ENCODE measurements around the gene EBF3.

EBF3 gene

GRCh38 chr10:129992356-129992755 is 28.3 kb upstream of the EBF3 start:
- Histone ChIP-seq H3K9ac (ENCODE audit: low read depth, low read length, poor library complexity) (no peak overlapping the region), H3K9me3 (replicated peaks in 1 of 2; ENCODE audit: control insufficient read depth in 2 of 2, insufficient read depth in 1 of 2, low read depth in 1 of 2, low read length in 2 of 2) (no peaks in the 10 kb centered on the region), H2AK5ac (ENCODE audit: low read depth, low read length) (no peak overlapping the region), H3K4me2 (ENCODE audit: insufficient read depth, low read length, poor library complexity, severe bottlenecking) (no peak overlapping the region), H3K27ac (replicated peaks; ENCODE audit: low read length) (no peak overlapping the region), H4K8ac (ENCODE audit: low read depth, low read length) (no peak overlapping the region), H3K27me3 (ENCODE audit: control insufficient read depth in 3 of 3, insufficient read depth in 3 of 3, low read depth in 1 of 3, low read length in 3 of 3) (no peaks in the 10 kb centered on the region), H2BK120ac (ENCODE audit: low read depth, low read length) (no peak overlapping the region), H4K91ac (ENCODE audit: low read depth, low read length, poor library complexity) (no peak overlapping the region), H2AFZ (ENCODE audit: low read length) (no peak overlapping the region), H3K36me3 (replicated peaks in 1 of 2; ENCODE audit: control insufficient read depth in 2 of 2, insufficient read depth in 2 of 2, low read length in 2 of 2) (no peaks in the 10 kb centered on the region), H2BK12ac (ENCODE audit: low read length) (no peak overlapping the region), H3K4me3 (ENCODE audit: low read length in 2 of 2) (no peak overlapping the region), H3K14ac (ENCODE audit: low read length) (no peak overlapping the region), H3K4me1 (ENCODE audit: control insufficient read depth in 2 of 2, insufficient read depth in 1 of 2, low read depth in 1 of 2, low read length in 2 of 2) (peaks cover 0 to 2% of the 10 kb centered on the region in 2 donors), H3K18ac (ENCODE audit: low read length) (no peak overlapping the region), H2BK5ac (ENCODE audit: low read length) (no peak overlapping the region), H3K79me1 (ENCODE audit: low read depth, low read length) (no peaks in the 10 kb centered on the region), H3K4ac (ENCODE audit: low read length) (no peak overlapping the region), H3K23ac (ENCODE audit: low read depth, low read length, poor library complexity) (no peak overlapping the region), H2BK15ac (ENCODE audit: low read length) (no peak overlapping the region)
- WGBS, 2 donors (ENCODE audit: extremely low coverage in 2 of 2, insufficient read length in 2 of 2, insufficient replicate concordance in 1 of 2) = no CpG with 5 or more reads among the region's 3 CpGs
- no peak for DNase-seq (ENCODE audit: low spot score)

- Histone ChIP-seq H3K4me2 (ENCODE audit: insufficient read depth, low read length, poor library complexity, severe bottlenecking) (no peak overlapping the region), H3K18ac (ENCODE audit: low read length) (no peak overlapping the region), H3K4me1 (ENCODE audit: control insufficient read depth in 2 of 2, insufficient read depth in 1 of 2, low read depth in 1 of 2, low read length in 2 of 2) (no peaks in the 10 kb centered on the region), H3K79me1 (ENCODE audit: low read depth, low read length) (peaks cover 2% of the 10 kb centered on the region), H2BK5ac (ENCODE audit: low read length) (no peak overlapping the region), H3K14ac (ENCODE audit: low read length) (no peak overlapping the region), H3K36me3 (replicated peaks in 1 of 2; ENCODE audit: control insufficient read depth in 2 of 2, insufficient read depth in 2 of 2, low read length in 2 of 2) (no peaks in the 10 kb centered on the region), H3K9ac (ENCODE audit: low read depth, low read length, poor library complexity) (no peak overlapping the region), H2BK12ac (ENCODE audit: low read length) (no peak overlapping the region), H2BK120ac (ENCODE audit: low read depth, low read length) (no peak overlapping the region), H3K23ac (ENCODE audit: low read depth, low read length, poor library complexity) (no peak overlapping the region), H2AFZ (ENCODE audit: low read length) (no peak overlapping the region), H3K27ac (replicated peaks; ENCODE audit: low read length) (no peak overlapping the region), H4K91ac (ENCODE audit: low read depth, low read length, poor library complexity) (no peak overlapping the region), H4K8ac (ENCODE audit: low read depth, low read length) (no peak overlapping the region), H3K4me3 (ENCODE audit: low read length in 2 of 2) (no peak overlapping the region), H3K9me3 (replicated peaks in 1 of 2; ENCODE audit: control insufficient read depth in 2 of 2, insufficient read depth in 1 of 2, low read depth in 1 of 2, low read length in 2 of 2) (no peaks in the 10 kb centered on the region), H2BK15ac (ENCODE audit: low read length) (no peak overlapping the region), H3K4ac (ENCODE audit: low read length) (no peak overlapping the region), H2AK5ac (ENCODE audit: low read depth, low read length) (no peak overlapping the region), H3K27me3 (ENCODE audit: control insufficient read depth in 3 of 3, insufficient read depth in 3 of 3, low read depth in 1 of 3, low read length in 3 of 3) (peaks cover 0 to 4% (median 0%) of the 10 kb centered on the region in 3 experiments)
- no peak for DNase-seq (ENCODE audit: low spot score)
Observed at GRCh38 chr10:129982825-129983224, 18.8 kb upstream of the EBF3 start.

- H2AFZ ChIP-seq (ENCODE audit: low read length) = no peak overlapping the region
- no peak overlapping the region for H3K9ac ChIP-seq (ENCODE audit: low read depth, low read length, poor library complexity)
- H3K18ac ChIP-seq (ENCODE audit: low read length) = no peak overlapping the region
- DNase-seq (ENCODE audit: low spot score) = no peak
- no peak overlapping the region for H2BK12ac ChIP-seq (ENCODE audit: low read length)
- no peak overlapping the region for H3K4ac ChIP-seq (ENCODE audit: low read length)
- no peak overlapping the region for H3K4me2 ChIP-seq (ENCODE audit: insufficient read depth, low read length, poor library complexity, severe bottlenecking)
- no peak overlapping the region for H2BK15ac ChIP-seq (ENCODE audit: low read length)
- H4K91ac ChIP-seq (ENCODE audit: low read depth, low read length, poor library complexity) = no peak overlapping the region
- peaks cover 2% of the 10 kb centered on the region for H3K79me1 ChIP-seq (ENCODE audit: low read depth, low read length)
- peaks cover 0 to 36% (median 3%) of the 10 kb centered on the region in 3 experiments for H3K27me3 ChIP-seq (ENCODE audit: control insufficient read depth in 3 of 3, insufficient read depth in 3 of 3, low read depth in 1 of 3, low read length in 3 of 3)
- no peak overlapping the region for H2BK5ac ChIP-seq (ENCODE audit: low read length)
- H4K8ac ChIP-seq (ENCODE audit: low read depth, low read length) = no peak overlapping the region
- H2AK5ac ChIP-seq (ENCODE audit: low read depth, low read length) = no peak overlapping the region
- H3K4me3 ChIP-seq (ENCODE audit: low read length in 2 of 2) = no peak overlapping the region
- H3K4me1 ChIP-seq (ENCODE audit: control insufficient read depth in 2 of 2, insufficient read depth in 1 of 2, low read depth in 1 of 2, low read length in 2 of 2) = no peaks in the 10 kb centered on the region
- no peak overlapping the region for H2BK120ac ChIP-seq (ENCODE audit: low read depth, low read length)
- no CpG with 5 or more reads among the region's 6 CpGs for WGBS, 2 donors (ENCODE audit: extremely low coverage in 2 of 2, insufficient read length in 2 of 2, insufficient replicate concordance in 1 of 2)
- no peak overlapping the region for H3K23ac ChIP-seq (ENCODE audit: low read depth, low read length, poor library complexity)
- peaks cover 0 to 2% of the 10 kb centered on the region in 2 donors for H3K9me3 ChIP-seq (replicated peaks in 1 of 2; ENCODE audit: control insufficient read depth in 2 of 2, insufficient read depth in 1 of 2, low read depth in 1 of 2, low read length in 2 of 2)
- H3K14ac ChIP-seq (ENCODE audit: low read length) = no peak overlapping the region
- H3K36me3 ChIP-seq (replicated peaks in 1 of 2; ENCODE audit: control insufficient read depth in 2 of 2, insufficient read depth in 2 of 2, low read length in 2 of 2) = no peaks in the 10 kb centered on the region
- no peak overlapping the region for H3K27ac ChIP-seq (replicated peaks; ENCODE audit: low read length)
Observed at GRCh38 chr10:129978980-129979379, 14.9 kb upstream of the EBF3 start.

GRCh38 chr10:129978322-129978721 is 14.2 kb upstream of the EBF3 start:
- Histone ChIP-seq H3K36me3 (replicated peaks in 1 of 2; ENCODE audit: control insufficient read depth in 2 of 2, insufficient read depth in 2 of 2, low read length in 2 of 2) (no peaks in the 10 kb centered on the region), H2BK5ac (ENCODE audit: low read length) (no peak overlapping the region), H3K79me1 (ENCODE audit: low read depth, low read length) (peaks cover 2% of the 10 kb centered on the region), H4K8ac (ENCODE audit: low read depth, low read length) (no peak overlapping the region), H2BK120ac (ENCODE audit: low read depth, low read length) (no peak overlapping the region), H3K23ac (ENCODE audit: low read depth, low read length, poor library complexity) (no peak overlapping the region), H2BK15ac (ENCODE audit: low read length) (no peak overlapping the region), H3K4me3 (ENCODE audit: low read length in 2 of 2) (no peak overlapping the region), H3K27me3 (ENCODE audit: control insufficient read depth in 3 of 3, insufficient read depth in 3 of 3, low read depth in 1 of 3, low read length in 3 of 3) (peaks cover under 1 to 42% (median 10%) of the 10 kb centered on the region in 3 experiments), H3K9me3 (replicated peaks in 1 of 2; ENCODE audit: control insufficient read depth in 2 of 2, insufficient read depth in 1 of 2, low read depth in 1 of 2, low read length in 2 of 2) (peaks cover 0 to 2% of the 10 kb centered on the region in 2 donors), H2AK5ac (ENCODE audit: low read depth, low read length) (no peak overlapping the region), H4K91ac (ENCODE audit: low read depth, low read length, poor library complexity) (no peak overlapping the region), H3K4ac (ENCODE audit: low read length) (no peak overlapping the region), H3K4me1 (ENCODE audit: control insufficient read depth in 2 of 2, insufficient read depth in 1 of 2, low read depth in 1 of 2, low read length in 2 of 2) (no peaks in the 10 kb centered on the region), H2AFZ (ENCODE audit: low read length) (no peak overlapping the region), H3K18ac (ENCODE audit: low read length) (no peak overlapping the region), H2BK12ac (ENCODE audit: low read length) (no peak overlapping the region), H3K14ac (ENCODE audit: low read length) (no peak overlapping the region), H3K4me2 (ENCODE audit: insufficient read depth, low read length, poor library complexity, severe bottlenecking) (no peak overlapping the region), H3K9ac (ENCODE audit: low read depth, low read length, poor library complexity) (no peak overlapping the region), H3K27ac (replicated peaks; ENCODE audit: low read length) (no peak overlapping the region)
- no CpG with 5 or more reads among the region's 1 CpG for WGBS, 2 donors (ENCODE audit: extremely low coverage in 2 of 2, insufficient read length in 2 of 2, insufficient replicate concordance in 1 of 2)
- no peak for DNase-seq (ENCODE audit: low spot score)

All from neuronal stem cell (in vitro differentiated cells).